HG03097 (cell line): ENCODE measurements around the gene CASZ1.

ENCODE experiments used
- ATAC-seq: cut with Tn5 transposase; IDR thresholded peaks from one replicate; pipeline ENCODE4 v1.9.1; 2021; ENCODE audit not compliant: unreplicated experiment, low FRiP score

Gene CASZ1

DNA sequence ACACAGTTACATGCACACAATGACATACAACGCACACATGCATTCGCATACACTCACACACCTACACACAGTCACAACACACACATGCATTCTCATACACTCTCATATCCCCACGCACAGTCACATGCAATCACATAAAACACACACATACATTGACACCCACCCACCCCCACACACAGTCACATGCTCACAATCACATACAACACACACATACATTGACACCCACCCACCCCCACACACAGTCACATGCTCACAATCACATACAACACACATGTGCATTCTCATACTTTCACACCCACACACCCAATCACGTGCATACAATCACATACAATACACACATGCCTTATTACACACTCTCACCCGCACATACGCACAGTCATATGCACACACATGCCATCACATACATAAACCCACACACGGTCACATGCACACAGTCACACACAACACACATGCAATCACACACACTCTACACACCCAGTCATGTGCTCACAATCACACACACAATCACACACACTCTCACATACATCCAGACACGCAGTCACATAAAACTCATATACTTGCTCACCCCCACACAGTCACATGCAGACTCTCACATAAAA lies 134.3 kb downstream of the CASZ1 start:
- ATAC-seq: no peak

DNA sequence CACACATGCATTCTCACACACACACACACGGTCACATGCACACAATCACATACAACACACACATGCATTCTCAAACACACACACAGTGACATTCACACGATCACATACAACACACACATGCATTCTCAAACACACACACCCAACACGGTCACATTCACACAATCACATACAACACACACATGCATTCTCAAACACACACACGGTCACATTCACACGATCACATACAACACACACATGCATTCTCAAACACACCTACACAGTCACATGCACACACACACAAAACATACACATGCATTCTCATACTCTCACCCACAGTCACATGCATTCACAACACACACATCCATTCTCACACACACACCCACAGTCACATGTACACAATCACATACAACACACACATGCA lies 135.0 kb downstream of the CASZ1 start:
- ATAC-seq: no peak

DNA sequence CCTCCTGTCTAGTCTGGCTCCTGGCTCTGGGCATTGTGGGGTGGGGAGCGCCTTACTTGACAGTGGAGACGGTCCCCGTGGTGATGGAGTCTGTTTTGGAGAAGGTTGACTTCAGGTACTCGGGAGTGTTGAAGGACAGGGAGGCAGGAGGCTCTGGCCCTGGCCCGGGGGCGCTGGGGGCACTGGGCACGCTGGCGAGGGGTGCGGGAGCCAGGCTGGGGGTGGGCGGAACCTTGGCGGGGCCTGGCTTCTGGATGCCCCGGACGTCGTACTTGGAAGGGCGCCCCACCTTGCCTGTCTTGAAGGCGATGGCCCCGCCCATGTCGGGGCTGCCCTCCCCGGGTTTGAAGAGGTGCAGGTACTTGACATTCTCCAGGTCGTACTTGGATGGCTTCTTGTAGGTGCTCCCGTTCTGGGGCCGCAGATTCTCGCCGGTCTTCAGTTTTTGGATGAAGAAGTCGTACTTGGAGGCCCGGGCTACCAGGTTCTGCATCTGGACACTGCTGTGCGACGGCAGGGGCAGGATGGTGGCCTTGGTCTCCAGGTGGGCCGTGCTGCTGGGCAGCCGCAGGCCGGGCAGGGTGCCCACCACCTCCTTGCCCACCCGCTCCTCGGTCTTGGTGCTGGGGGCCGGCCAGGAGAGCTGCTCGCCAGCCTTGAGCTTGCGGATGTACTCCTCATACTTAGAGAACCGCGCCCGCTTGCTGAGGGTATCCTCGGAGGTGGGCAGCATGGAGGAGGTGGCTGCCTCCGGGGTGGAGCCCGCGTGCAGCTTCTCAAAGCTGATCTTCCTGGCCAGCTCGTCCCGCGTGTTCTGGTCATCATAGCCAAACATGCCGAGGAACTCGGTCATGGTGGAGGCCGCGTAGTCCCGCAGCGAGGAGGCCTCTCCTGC lies 136.6 kb downstream of the CASZ1 start:
- no peak for ATAC-seq

DNA sequence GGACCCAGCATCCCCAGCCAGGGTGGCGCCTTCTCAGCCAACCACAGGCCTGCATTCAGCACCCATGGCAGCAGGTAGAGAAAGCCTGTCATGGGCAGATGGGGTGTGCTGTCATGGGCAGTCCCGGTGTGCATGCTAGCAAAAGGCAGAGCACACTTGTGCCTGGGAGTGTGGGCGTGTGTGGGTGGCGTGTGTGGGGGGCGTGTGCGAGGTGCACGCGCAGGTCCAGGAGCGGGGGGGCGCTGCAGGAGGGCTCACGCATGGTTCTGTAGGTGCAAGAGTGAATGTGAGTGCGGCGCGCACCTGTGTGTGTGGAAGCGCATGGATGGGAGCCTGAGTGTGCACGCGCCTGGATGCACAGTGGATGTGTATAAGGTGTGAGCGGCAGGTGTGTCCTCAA lies 137.2 kb downstream of the CASZ1 start:
- no peak for ATAC-seq

DNA sequence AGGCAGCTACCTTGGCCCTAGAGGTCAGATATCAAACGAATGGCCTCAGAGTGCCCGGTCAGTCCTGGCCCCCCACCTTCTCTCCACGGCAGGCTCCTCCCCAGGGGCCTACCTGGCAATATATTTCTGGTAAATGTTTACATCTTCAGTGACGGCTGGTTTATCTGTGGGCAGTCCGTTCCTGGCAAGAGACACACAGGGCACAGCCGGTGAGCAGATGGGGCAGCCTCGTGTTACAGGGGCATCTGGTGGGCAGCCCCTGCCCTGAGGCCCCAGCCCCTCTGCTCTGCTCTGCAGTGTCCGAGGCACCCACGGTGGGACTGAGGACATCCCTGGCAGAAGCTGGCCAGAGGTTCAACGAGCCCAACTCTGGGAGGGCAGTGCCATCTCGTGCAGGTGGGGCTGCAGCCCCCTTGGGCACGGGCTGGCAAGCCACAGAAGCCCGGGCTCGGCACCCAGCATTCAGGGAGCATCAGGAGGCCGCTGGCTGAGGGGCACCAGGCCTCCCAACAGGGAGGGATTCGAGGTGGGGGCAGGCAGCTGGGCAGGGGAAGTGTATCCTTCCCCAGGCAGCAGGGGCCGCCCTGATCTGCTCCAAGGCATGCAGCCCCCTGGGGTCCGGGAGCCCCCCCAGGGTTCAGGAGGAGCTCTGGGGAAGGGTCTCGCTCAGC lies 137.9 kb downstream of the CASZ1 start:
- ATAC-seq: no peak

DNA sequence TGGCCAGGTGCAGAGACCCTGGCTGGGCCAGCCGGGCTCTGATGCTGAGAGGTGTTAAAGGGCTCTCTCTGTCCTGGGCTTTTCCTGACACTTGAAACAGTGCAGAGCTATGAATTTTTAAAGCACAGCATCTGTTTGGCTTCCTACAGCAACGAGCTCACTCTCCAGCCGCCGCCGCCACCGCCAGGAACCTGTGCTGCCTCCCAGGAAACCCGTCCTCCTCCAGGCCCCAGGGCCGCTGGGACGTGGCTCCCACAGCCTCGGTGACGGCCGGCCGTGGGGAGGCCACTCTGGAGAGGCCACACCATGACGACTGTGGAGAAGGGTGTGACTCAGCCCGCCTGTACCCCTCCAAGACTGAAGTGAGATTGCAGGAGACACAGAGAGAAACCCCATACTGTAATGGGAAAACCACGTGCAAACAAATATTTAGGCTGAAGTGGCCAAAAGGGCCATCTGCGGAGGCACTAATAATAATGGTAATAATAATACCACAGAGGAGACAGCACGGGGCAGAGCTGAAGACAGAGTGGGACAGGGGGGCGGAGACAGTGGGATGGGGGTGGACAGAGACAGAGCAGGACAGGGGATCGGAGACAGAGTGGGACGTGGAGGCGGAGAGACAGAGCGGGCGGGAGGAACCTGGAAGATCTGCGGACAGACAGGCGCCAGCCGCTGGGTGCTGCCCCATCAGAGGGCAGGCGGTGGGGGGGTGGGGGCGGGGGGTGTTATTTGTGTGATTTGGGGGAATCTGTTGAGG lies 139.2 kb downstream of the CASZ1 start:
- ATAC-seq: no peak

DNA sequence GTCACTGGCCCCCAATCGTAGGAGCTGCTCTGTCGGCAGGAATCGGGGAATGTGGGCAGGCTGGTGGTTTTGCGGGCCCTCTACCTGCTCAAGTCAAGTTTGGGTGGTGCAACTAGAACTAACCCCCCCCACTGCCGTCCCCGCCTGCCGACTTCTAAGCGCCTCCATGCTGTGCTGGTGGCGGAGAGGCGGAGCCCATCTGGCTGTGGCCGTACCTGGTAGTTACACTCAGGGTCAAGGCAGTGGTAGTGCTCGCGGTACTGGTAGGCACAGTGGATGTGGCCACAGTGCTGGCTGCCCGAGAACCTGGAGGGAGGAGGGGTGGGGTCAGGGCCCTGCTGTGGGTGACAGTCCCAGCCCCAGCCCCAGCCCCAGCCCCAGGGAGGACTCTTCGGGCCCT lies 140.0 kb downstream of the CASZ1 start:
- ATAC-seq: no peak

DNA sequence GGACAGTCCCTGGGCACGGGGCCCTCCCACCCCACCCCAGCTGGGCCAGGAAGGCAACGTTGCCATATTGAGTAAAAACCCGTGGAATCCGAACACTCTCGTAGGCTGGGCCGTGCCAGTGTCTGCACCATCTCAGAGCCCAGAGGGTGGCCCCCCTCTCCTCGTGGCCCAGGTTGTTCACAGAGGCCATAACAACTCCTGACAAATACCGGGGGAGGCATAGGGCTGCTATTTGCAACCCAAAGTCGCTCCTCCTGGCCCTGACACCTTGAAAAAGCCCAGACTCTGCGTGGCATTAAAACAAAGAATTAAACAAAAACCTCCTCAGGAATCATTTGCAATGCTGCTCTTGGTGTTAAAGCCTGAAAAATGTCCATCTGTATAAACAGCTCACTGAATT lies 141.4 kb downstream of the CASZ1 start:
- no peak for ATAC-seq

DNA sequence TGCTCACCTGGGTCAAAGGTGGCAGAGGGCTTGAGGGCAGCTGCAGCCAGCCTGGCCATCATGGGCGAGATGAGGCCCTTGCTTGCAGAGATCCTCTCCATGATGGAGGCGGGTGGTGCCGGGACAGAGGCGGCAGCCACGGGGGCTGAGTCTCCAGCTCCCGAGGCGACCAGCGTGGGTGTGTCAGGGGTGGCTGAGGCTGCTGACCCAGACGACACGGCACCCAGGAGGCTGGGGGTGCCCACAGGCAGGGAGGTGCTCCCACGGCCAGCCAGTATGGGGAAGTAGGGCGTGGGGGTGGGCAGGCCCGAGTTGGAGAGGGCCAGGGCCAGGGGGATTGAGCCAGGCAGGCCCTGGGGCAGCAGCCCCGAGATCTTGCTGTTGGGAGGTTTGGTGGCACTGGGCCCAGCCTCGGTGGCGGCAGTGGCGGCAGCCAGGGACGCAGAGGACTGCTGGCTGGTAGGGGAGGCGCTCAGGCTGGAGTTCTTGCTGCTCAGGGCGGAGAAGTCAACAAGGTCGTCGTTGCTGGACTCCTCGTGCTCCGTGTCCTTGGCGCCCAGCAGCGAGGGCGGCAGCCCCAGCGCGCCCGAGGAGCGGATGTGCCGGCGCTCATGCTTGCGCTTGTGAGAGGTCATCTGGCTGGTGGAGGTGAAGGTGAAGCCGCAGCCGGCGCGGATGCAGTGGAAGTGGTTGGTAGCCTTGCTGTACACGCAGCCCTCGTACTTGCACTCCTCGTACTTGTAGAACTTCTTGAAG lies 142.9 kb downstream of the CASZ1 start:
- ATAC-seq: no peak

DNA sequence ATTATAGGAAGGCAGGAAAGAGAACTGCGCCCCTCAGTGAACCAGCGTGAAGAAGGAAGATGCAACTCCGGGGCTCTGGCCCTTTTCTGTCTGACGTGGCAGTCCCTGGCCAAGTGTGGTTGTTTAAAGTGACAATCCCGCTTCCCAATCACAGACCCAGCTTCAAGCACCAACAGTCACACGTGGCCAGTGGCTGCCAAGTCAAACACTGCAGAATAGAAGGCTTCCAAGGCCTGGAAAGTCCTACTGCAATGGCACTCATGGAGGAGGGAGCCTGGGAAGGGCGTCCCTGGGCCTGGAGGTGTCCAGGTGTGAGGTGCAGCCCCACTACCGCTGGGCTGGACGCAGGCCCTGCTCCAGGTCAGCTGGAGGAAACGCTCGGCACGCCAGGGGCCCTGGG lies 143.8 kb downstream of the CASZ1 start:
- ATAC-seq: no peak

DNA sequence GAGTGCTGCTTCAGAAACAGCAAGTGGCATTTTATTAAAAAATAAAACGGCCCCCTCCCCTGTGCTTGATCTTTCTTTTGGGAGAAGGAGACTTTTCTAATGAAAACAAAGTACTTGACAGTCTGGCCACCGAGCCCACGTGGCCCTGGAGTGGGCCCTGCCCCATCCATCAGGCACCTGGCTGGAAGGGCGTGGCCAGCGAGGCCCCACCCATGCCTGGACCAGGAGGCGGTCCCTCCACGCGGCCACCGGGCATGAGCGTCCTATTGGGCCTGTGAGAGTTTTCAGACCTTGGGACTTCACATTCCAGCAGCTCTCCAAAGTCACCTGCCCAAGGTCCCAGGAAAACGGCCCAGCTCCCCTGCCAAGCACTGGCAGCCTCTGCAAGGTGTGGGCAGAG lies 144.7 kb downstream of the CASZ1 start:
- no peak for ATAC-seq

DNA sequence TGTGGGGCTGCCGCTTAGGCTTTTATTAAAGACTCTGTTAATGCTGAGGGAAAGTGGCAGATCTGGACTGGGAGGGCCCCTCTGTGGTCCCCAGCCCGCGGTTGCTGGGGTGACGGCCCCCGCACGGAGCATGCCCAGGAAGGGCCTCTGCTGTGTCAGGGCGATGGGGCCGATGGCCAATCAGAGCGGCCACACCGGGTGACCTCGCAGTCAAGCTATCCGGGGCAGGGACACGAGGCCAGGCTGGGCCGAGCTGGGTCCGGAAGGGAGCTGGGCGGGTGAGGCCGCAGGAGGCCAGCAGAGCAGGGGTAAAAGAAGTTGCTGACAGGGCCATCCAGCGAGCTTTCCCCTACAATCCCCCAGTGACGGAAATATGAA lies 145.1 kb downstream of the CASZ1 start:
- ATAC-seq: no peak

DNA sequence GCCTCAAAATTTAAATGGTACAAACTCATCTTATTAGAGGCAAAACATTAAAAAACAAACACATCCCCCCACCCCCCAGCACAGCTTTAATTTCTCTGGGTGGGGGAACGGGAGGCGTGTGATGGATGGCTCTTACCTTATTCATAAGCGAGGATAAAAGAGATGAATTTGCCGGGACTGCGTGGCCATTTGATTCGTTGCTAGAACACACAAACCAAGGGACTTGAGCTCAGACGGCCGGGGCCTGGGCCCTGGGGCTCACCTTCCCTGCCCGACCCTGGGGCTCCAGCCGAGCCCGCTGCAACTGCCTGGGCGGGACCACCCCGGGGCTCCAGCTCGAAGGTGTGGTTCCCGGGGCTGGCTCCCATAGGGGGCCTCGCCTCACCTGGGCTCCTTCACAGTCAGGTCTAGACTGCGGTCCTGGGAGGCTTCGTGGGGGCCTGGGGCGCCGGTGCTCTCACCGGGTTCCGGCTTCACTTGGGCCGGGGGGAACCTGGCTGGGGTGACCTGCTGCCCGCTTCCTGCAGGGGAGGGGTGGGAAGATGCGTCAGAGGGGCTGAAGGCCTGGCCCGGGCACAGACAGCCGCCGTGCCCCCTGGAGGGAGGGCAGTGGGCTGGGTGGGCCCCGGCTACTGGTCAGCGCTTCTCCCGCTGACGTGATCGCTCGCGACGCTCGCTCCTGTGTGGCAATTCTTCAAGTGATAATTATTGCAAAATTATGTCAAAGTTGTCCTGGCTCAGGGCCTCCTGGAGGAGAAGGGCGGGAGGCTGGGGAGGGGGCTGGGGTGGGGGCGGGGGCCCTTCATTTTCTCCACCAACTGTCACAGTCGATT lies 145.7 kb downstream of the CASZ1 start:
- no peak for ATAC-seq

DNA sequence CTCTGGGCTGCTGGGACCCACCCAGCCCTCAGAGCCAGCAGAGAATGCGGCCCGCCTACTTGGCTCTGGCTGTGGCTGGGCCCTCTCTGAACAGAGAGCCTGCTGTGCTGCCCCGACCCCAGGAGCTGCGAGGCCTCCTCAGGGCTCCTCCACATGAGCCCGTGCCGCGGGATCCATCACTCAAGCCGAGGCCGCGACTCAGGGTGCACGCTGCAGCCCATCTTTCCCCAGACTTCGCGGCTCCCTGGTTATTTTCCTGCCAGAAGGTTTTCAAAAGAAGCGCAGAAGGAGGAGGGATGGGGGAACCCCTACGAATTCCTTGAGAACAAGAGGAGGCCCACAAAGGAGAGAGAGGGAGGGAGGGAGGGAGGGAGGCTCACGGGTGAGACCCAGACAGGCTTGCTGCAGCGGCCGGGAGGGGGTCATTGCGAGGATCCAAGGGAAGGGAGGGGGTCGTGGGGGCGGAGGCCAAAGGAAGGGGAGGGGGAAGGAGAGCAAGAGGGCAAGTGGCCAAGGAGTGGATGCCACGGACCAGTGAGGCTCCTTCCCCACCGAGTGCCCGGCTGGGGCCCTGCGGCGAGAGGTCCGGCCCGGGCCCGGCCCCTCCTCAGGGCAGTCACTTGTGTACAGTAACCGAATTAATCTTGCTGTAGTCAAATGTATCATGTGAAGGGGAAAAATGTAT lies 146.8 kb downstream of the CASZ1 start:
- ATAC-seq: no peak

DNA sequence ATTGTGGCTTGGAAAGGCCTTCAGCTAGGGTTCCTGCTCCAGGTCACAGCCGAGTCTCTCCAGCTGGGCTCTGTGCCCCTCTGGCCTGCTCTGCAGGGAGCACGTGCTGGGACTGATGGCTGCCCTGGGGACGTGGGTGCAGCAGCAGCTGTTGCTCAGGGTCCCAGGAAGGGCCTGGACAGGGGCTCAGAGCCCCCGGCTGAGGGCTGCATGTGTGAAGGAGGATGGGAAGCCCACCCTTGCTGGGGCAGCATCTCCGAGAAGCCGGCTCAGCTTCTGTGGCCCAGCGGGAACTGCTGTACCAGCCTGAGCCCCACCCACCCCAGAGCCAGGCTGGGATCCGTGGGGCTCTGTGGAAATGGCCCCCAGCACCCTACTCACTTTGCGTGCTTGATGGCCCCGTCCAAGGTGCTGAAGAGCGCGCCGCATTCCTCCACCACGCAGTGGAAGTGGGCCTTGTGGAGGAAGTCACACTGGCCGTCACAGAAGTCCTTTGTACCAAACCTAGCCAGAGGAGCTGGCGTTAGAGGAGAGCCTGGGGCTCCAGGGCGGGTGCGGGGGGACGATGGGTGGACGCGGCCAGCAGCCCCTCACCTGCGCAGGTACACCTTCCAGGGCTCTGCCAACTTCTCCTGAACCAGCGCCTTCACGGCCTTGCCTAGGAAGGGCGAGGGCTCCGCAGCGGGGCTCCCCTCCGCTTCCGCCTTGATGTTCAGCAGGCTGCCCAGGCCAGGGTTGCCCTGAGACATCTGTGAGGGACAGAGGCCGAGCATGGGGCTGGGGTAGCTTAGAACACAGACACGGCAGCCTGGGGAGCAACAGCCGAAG lies 147.5 kb downstream of the CASZ1 start:
- ATAC-seq: no peak

DNA sequence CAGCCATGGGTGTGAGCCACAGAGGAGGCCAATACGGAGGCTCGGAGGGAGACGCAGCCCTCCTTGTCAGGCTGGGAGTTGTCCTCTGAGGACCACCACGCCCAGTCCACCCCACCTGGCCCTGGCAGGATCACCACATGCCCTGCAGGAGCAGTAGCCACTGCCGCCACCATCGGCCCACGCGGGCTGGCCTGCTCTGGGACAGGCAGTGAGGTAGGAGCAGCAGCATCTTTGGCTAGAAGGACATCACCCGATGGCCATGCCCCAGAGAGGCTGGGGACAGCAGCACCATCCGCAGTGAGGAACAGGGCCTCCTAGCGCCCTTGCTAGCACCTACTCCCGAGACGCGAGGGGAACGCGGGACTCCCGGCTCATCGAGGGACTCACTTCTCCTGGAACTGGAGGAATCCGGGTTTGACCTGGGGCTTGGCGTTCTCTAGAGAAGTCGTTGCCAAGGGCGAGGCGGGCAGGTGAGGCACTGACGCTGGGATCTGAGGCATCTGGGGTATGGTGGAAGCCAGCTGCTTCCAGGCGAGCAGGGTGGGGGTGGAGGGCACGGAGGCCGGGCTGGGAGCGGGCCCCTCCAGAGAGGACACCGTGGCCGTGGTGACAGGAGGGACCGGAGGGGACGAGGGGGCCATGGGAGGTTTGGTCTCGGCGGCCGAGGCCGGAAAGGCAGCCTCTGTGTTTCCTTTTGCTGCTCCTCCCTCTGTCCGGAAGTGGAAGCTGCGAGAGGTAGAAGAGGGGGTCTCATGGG lies 148.9 kb downstream of the CASZ1 start:
- ATAC-seq: no peak

DNA sequence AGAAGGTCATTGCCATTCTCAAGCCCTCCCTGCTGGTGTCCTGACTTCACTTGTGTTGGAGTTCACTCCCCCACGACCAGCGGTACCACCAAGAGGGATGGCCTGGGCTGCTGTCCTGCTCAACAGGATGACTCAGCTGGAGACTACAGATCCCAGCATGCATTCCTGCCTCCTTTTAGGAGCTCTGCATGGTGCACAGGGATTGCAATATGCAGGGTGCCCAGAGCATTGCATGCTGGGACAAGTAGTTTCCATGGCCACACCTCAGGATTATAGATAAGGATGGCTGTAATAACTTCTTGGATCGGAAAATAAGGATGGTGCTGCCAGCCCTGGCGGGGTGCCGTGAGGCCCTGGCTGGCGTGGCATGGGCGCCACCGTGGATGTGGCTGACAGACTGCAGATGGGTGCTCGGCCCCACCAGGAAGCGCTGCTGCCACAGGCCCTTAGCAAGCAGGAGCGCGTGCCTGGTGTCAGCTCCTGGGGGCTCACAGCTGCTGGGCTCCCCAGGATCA lies 150.0 kb downstream of the CASZ1 start:
- no peak for ATAC-seq
